AG08395 (cell line): ENCODE results near the gene TTLL7.
A peak's percentile ranks its signal among the peaks of the same experiment; 100 is the strongest.

Source experiments
- DNase-seq: peaks from one replicate; pipeline ENCODE4 v3.0.0; 2012; ENCODE audit warnings: mixed read lengths, low spot score

The TTLL7 gene

DNA sequence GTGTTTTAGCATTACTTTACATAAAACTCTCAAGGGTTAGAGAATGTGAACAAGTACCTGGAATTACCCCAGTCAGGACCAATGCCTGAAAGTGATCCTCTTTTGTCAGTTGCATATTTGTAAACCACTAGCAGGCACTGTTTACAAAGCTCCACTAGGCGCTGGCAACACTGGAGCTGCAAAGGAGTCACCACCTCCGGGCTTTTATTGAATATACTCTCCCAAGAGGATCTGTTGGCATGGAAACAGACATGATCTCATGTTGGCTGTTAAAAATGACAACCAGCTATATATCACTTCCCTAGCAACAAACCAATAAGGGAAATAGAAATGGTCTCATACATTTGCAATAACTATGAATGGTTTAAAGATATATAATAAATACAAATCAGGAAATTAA, 116.0 kb downstream of the TTLL7 start:
- DNase-seq, result peak; percentile 48

DNA sequence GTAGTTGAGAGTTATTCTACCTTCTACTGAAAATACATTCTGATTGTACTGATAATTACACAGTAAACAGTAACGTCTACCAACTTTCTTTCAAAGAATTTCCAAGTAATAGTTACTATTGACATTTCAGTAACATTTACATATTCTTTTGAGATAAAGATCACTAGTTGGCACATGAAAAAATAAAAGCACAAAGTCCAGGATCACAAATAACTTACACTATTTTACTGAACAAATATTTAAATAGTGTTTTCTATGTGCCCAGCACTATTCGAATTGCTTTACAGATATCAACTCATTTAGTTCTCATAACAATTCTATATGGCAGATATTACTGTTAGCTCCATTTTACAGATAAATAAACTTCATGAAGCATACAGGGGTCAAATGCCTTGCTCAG, 126.4 kb downstream of the TTLL7 start:
- no peak for DNase-seq

DNA sequence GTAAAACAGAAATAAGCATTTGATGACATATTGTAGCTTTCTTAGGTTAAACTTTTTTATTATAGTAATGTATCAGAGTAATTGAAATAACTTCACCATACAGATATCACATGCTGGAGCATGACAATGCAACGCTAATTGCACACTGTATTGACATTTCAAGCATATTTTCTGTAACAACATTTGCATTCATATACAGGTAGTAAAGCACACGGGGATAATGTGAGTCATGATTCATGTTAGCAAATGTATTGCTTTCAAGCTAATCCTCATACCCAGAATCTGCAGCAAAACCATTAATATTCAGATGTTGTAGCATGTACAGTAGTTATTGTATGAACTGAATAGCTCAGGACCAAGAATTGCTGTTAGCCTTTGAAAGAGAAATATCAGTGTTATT, 133.9 kb downstream of the TTLL7 start:
- no peak for DNase-seq

DNA sequence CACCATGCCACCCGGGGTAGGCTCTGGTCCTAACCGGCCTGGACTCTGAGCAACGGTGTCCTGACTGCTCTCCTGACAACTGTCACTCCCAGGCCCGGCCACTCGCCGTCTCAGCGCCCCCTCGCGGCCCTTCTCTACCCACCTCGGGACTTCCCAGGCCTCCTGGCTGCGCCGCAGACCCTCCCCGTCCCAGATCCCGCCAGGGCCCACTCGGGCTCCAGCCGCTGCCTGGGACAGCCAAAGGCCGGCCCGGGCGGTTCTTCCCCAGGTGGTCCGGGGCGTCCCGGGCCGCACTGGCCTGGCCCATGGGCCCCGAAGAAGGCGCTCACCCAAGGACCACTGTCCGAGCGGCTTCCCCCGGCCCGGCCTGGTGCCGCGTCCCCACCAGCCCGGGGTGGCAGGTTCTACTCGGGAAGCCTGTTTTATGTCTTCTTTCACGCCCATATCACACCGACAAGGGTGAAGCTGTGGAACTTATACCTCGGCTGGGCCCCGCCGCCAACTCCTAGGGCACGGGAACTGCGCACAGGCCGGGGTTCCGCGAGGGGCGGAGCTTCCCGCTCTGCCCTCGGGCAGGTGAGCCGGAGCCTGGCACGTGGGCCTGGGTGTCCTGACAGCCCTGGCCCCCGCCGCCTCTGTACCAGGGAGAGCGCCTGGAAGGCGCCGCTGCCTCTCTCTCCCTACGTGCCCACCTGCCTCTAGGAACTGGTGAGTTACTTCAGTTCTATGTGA, 138.3 kb downstream of the TTLL7 start:
- DNase-seq, result no peak

DNA sequence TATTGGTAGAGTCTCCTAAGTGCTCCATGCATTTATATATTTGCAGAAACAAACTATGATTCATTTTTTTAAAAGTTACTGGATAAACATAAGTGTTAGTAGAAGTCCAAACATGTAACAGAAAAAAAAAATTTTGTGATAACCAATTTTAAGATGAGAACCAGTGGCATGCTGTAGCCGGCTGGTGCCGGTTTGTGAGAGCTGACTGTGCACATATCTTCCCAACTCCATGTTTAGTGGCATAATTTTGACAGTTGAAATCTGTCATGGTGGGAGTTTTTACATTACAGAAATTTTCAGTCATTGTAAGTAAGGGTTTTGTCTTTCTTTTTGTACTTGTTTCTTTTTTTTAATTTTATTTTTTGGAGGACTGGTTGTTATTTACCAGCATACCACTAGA, 141.2 kb downstream of the TTLL7 start:
- no peak for DNase-seq

DNA sequence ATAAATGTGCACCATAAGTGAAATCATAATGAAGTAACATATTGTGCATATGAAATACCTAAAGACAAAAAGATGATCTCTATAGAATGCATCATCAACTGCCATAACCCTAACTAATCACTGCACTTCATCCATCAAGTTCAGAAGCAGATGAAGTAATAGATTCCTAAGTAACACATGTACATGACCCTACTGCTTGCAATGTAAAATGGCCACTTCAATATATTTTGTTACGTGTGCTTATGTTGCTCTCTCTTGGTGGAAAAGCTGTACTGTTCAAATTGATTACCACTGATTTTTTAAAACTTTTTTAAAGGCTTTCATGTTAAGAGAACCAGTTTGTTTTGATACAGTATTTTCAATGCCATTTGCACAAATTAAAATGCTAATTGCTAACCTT, 141.8 kb downstream of the TTLL7 start:
- peak; percentile 54 for DNase-seq

DNA sequence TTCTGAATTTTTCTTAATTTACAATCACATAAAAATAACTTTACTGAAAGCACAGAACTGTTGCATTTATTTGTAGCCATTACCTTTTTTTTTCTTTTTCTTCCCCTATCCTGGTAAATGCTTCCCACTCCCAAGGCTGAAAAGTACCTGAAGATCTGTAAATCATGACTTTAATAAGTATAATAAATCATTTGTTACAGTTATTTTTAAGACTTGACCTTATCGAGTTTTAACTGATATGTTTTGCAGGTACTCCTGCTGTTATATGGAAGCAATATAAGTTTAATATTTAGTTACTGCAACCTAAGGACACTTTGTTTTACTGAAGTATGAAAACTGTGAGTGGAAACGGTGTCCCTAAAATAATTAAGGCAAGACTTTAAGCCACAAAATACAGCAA, 142.6 kb downstream of the TTLL7 start:
- no peak for DNase-seq

DNA sequence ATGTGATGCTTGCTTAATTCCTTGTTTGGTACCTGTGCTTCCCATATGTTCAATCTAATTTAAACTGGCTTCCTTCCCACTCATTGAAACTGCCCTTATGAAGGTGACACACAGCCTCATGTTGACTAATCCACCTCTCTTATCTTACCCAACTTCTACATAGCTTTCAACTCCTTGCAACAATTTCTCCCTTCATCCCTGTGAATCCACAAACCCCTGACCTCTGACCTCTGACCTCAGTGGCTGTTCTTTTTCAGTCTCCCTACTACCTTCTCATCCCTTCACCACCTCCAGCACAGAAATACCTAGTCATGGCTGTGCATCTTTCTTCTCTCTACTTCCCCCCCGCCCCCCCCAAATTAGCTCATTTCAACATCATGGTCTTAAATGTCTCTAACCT, 144.5 kb downstream of the TTLL7 start:
- no peak for DNase-seq

DNA sequence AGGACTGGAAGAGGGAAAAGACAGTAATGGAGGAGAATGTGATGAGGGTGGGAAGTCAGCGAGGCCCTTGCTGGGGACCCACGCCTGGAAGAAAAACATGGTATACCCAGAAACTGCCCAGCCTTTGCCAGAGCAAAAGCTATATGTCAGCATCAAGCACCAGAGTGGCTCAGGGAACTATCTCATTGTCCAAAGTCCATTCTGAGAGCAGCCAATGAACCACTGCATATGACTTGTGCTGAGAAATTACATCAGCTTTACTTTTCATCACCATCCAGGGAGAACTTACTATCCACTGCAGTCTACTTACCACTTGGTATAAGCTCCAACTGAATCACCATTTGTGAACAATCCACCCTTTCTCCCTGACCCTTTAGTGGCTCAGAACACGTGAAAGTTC, 148.1 kb downstream of the TTLL7 start:
- no peak for DNase-seq

DNA sequence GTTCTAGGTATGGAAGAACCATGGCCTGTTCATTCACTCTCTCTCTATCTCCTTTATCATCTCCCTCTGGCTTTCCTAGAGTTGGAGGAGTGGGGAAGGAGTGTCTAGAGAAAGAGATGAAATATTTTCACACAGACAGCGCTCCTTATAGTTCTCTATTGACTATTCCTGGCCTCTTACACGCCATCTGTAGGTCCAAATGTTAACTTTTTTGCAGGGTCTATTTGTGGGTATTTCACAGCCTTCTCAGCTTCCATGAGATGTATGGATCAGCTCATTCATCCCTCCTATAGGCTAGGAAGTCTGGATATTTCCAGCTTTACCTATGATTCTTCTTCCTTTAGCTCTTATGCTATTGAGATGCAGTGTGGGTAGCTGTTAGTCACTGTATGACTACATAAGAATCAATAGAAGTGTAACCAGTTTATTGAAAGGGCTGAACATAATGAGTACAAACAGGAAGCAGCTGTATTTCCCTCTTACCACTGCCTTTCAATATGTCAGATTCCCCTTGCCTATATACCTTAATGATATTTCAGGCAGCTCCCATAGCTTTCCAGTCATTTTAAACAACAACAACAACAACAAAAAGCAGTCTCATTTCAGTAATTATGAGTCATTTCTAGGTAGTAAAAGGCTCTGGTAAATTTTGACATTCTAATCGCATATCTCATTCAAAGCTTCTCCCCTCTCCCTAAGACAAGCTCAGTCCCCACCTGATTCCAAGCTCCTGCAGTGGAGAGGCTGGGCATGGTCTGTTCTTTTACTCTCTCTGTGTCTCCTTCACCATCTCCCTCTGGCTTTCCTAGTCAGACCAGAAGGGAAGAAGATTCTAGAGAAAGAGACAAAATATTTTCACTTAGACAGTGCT, 149.5 kb downstream of the TTLL7 start:
- no peak for DNase-seq

DNA sequence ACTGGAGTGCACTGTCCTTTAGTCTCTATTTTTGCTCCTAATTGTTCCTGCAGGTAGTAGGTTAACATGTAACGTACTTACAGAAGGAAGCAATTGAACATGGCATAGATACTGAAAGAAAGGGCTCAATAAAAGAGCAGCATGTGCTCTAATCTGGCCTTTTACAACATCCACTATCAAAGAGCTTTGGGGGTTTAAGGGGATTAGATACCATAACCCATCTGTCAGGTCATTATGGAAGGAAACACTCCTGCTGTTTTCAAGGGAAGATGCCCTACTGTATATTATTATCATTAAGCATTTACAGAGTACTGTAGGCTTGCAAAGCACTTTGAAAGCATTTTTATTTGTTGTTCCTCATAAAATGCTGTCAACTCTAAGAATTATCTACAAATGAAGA, 152.8 kb downstream of the TTLL7 start:
- no peak for DNase-seq

DNA sequence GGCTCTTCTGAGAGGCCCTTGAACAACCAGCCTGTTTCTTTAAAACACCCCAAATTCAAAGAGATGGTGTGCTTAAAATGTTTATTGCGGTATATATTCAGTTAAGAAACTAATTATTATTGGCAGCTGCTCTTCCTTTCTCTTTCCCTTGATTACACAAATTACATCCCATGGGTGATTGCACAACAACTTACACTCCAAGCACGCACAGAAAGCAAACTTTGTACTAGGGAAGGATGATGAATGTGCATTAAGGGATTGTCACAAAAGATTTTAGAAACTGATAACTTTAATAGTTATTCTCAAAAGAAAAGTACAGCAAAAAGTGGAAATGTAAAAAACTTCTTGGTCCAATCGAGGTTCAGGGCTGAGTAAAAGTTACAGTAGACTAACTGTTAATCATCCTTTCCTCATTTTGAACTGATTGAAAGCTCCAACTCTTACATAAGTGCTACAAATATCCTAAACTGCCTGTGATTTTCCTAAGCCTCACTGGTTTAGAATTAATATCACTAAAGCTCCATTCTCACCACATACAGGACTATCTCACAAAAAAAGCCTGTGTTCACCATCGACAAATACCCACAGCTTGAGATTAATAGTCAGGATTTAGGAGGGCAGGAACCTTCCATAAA, 153.4 kb downstream of the TTLL7 start:
- peak; percentile 14 for DNase-seq

DNA sequence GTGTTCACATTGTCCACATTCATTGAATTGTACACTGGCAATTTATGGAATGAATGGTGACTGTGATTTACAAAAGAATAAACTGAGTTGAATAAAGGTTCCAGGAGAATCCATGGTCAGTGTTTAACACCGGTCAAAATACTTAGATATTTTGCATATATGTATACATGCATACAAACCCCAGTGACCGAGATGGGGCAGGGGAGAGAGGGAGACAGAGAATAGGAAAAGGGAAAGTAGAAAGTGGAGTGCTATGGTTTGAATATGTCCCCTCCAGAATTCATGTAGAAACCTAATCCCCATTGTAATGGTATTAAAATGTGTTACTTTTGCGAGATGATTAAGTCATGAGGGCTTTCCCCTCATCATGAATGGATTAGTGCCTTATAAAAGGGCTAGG, 154.4 kb downstream of the TTLL7 start:
- no peak for DNase-seq

DNA sequence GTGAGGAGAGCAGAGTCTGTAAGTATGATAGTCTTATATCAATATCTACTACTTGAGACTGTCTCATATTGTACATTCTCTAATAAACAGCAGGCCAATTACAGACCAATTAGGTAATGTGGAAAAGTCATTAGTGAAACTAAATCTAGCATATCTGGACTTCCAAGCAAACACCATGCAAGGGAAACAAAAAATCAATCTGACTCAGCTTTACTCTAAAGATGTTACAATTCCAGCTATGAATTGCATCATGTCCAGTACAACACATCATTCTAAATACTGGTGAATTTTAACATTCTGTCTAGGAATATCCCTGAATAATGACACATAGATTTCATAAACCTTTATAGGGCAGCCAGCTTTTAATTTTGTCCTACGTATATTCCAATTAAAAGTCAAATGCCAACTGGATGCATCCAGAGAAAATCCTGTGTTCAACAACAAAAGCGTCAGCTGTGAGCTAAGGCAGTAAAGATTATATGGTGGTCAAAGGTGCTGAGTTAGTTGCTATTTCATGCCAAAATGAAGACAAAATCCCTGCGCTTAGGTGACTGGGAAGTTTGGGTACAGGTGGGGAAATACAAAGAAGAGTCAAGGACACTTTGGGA, 159.3 kb downstream of the TTLL7 start:
- peak; percentile 20 for DNase-seq

DNA sequence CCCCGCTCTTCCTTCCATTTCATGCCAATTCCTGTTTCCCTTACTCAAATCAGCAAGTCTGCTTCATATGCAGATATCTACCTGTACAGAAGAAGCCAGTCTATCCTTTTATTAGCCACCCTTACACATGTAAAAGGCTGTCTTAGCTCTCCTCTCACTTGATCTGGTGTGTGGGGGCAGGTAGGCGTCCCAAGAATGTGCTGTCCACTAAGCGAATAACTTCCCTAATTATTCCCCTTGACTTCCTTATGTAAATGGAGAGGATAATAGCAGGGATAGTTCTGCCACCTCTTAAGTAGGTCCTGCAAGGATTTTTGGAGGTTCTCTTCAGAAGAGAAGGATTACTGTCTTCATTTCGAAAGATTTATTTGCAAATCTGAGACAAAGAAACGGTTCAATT, 160.4 kb downstream of the TTLL7 start:
- no peak for DNase-seq

DNA sequence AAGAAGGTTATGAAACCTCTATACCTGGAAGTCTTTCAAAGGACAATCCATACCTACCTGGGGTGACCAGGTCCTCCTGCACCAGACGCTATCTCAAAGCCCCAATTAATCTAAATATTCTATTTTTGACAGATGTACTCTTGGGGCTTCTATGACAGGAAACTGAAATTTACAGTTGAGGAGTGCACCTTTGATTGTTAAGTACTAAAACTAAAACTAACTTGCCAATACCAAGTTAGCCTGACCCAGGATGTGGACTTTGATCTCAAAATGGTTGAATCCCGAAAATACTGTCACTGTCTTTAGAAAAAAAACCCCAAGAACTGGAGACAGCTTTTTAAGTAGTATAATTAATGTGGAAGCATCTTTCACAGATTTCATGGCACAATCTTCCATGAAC, 162.4 kb downstream of the TTLL7 start:
- DNase-seq, result no peak

DNA sequence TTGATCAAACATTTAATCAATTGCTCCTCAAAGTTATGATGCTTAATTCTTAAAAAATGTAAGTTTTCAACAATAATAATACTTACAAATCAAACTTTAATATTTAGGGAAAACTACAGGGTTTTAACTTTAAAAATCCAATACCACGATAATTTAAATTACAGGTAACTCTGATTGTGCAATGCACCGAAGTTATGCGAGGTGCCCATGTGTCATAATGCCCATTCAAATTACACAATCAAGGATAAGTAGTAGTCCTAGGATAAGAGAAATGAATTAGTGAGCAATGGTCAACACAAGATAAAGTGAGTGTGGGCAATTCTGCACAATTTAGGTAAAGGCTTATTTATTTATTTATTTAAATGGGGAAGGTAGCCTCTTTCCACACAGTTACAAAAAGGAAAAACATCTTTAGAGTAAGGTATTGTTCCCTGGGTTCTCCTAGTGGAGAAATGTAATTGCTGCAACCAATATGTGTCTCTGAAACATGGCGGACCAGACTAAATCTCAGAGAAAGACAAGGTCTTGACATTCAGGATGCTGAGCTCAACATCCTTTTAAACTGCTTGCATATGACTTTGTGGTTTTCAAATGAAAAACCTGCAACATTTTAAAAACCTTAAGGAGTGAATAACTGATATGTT, 164.2 kb downstream of the TTLL7 start:
- no peak for DNase-seq

DNA sequence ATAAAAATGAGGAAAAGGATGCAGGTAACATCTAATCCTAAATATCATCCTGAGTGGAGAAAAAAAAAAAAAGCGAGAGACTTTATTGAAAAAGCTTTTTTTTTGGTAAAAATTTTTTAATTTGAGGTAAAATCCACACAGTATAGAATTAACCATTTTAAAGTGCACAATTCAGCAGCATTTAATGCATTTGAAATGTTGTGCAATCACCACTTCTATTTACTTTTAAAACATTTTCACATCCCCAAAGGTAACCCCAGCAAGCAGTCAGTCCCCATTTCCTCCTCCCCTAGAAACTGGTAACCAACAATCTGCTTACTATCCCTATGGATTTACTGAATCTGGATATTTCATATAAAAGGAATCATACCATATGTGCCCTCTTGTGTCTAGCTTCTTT, 166.7 kb downstream of the TTLL7 start:
- DNase-seq, result no peak

DNA sequence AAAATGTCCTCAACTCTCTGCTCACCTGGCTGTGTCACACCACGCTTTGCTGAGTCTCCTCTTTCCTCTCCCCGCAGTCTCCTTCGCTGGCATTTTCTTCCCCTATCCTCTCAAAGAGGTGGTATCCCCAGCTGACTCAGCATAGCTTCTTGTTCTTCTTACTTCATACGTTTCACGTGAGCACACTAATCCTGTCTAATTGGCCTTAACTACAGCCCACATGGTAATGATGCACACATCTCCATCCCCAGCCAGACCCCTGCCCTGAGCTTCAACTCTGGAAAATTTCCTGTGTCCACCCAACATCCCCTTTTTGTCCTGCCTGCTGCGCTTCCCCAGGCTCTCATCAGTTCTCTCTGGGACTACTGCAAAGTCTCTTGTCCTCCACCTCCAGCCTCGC, 169.8 kb downstream of the TTLL7 start:
- no peak for DNase-seq

DNA sequence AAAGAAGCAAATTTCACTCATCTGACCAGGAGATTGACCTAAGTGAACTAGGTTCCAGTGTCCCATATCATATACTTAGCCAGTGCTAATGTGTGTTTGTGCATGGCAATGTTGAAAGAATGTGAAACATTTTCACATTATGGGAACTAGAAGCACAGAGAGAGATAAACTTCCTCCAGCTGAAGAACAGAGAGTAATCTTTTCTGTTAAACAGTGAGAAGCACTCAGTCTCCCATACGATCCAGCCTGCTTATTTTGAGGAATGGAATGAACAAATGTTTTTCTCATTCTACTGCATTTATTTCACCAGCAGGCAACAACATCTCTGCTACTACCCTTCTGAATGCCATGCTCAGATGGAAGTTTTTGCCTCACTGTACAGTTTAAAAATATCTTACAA, 170.5 kb downstream of the TTLL7 start:
- no peak for DNase-seq

DNA sequence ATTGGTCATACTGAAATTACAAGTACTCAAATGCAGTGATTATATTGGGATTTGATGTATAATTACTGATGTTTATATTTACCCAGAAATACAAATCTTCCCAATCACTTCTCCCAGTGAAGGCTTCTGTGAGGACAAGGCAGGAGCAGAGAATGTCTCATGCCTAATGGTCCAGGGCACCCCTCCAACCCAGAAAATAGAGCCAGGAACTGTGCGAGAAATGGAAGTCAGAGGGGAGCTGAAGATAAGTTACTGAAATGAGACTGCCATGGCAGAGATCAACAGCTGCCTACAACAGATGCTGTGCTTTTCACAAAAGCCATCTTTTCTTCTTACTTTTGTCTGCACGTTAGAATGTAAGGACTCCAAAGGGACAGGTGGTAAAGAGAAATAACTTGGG, 171.2 kb downstream of the TTLL7 start:
- DNase-seq, result no peak

DNA sequence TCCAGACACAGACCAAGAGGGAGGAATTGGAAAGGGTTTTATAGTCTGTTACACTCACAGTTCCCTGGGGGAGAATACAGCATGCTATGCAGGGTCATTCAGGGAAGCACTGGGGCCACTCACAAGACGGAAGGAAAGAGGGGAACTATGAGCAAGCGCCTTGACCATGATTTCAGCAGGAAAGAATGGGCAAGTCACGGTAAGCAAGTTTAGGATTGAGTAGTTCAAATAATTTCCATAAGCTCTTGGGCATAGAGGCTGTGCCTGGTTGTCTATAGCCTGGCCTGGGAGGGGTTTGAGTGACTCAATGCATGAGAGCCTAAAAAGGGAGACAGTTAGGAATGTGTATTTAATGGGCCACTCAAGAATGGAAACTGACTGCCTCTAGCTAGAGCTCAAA, 176.7 kb downstream of the TTLL7 start:
- DNase-seq, result peak; percentile 19
